D721Med (cell line): Measurements from ENCODE around the gene EDN1.

ENCODE experiments used
- DNase-seq: peaks from one replicate; pipeline ENCODE4 v3.0.0; 2011; ENCODE audit warnings: low spot score; ENCODE audit not compliant: insufficient read length
- FAIRE-seq: peaks from 2 replicates; lab custom pipeline; 2011; peaks lifted over from hg19 to GRCh38; lab: Jason Lieb, UNC
- TF ChIP-seq, protein P1 (sequence below): IDR thresholded peaks from 2 replicates; pipeline ENCODE4 v1.5.1; 2012; ENCODE audit warnings: mild to moderate bottlenecking, control low read depth; ENCODE audit not compliant: insufficient read depth; ENCODE audit errors: missing control alignments

Gene EDN1

GRCh38 chr6:12298995-12299394, 8.8 kb downstream of the EDN1 start:
- DNase-seq (no peak), FAIRE-seq (no peak)
- TF ChIP-seq, protein P1, sequence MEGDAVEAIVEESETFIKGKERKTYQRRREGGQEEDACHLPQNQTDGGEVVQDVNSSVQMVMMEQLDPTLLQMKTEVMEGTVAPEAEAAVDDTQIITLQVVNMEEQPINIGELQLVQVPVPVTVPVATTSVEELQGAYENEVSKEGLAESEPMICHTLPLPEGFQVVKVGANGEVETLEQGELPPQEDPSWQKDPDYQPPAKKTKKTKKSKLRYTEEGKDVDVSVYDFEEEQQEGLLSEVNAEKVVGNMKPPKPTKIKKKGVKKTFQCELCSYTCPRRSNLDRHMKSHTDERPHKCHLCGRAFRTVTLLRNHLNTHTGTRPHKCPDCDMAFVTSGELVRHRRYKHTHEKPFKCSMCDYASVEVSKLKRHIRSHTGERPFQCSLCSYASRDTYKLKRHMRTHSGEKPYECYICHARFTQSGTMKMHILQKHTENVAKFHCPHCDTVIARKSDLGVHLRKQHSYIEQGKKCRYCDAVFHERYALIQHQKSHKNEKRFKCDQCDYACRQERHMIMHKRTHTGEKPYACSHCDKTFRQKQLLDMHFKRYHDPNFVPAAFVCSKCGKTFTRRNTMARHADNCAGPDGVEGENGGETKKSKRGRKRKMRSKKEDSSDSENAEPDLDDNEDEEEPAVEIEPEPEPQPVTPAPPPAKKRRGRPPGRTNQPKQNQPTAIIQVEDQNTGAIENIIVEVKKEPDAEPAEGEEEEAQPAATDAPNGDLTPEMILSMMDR: no peak

DNA sequence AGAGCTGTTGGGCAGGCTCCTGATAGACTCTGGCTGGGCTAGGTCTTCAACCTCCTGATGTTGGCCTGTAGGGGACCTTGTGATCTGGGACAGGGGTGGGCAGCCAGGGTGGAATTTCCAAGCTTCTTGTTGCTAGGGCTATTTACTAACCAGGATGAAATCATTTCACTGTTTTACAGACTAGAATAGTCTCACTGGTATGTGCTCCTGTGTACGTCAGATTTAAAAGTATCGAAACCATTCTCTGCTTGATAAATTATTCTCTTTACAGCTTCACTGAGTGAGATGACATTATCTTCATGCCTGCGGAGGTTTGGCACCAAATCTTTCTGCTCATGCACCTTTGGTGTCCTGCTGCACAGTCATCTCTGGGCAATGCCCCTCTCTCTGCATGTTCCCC, 10.9 kb downstream of the EDN1 start:
- DNase-seq (no peak), FAIRE-seq (no peak)
- TF ChIP-seq, protein P1: no peak

GRCh38 chr6:12304487-12304886, 14.3 kb downstream of the EDN1 start:
- no peak for FAIRE-seq
- no peak for DNase-seq
- TF ChIP-seq, protein P1: no peak

GRCh38 chr6:12309070-12309469, 18.9 kb downstream of the EDN1 start:
- FAIRE-seq: no peak
- DNase-seq: no peak
- TF ChIP-seq, protein P1: no peak

DNA sequence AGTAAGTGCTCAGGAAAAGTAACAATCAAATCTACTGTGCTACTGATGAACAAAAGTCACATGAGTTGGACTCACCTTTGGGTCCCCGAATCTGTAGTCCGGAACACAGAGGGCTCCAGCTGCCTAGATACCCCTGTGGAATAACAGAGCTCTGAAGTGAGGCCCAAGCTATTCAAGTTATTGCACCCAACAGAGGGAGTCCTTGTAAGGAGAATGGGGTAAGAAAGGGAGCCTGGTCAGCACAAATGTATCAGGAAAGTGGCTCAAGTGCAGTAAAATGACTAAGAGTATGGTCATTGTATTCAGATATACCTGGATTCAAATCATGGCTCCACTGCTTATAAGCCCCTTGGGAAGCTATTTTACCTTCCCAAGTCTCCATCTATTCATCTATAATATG, 20.9 kb downstream of the EDN1 start:
- no peak for FAIRE-seq
- TF ChIP-seq, protein P1: no peak
- no peak for DNase-seq

DNA sequence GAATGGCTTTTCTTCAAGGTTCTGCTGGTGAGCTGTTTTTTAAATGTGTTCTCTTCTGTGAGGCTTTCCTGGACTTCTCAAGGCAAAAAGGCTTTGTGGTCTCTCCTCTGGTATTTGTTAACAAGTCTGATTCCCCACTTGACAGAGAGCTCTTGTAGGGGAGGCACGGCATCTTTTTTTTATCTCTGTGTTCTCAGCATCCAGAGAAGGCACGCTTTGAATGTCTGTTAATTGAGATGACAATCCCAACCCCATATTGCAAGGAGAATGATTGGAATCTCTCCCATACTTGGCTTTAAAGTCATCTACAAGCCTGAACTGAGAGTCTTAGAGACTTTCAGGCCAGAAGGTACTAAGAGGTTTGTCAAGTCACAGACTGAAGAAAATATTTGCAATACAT, 22.6 kb downstream of the EDN1 start:
- TF ChIP-seq, protein P1: no peak
- FAIRE-seq (no peak), DNase-seq (no peak)

- no peak for FAIRE-seq
- no peak for DNase-seq
- TF ChIP-seq, protein P1: no peak
Observed at GRCh38 chr6:12313306-12313991, 23.3 kb downstream of the EDN1 start.
